Brain microvascular endothelial cell (primary cell): ENCODE results near the gene ACSS2.

Experiments used
- DNase-seq: peaks from one replicate; pipeline ENCODE4 v3.0.0-alpha.2; 2020
- H3K27ac ChIP-seq: fragments of 250-450 bp; sonication (Bioruptor Pico); 2 replicates; pipeline ENCODE4 v1.5.1; 2020; ENCODE audit warnings: mild to moderate bottlenecking, moderate library complexity
- H3K27me3 ChIP-seq: fragments of 250-450 bp; sonication (Bioruptor Pico); replicated peaks from 2 replicates; pipeline ENCODE4 v1.5.1; 2020; ENCODE audit warnings: mild to moderate bottlenecking
- H3K36me3 ChIP-seq: fragments of 250-450 bp; sonication (Bioruptor Pico); replicated peaks from 2 replicates; pipeline ENCODE4 v1.5.1; 2020; ENCODE audit warnings: mild to moderate bottlenecking
- H3K4me3 ChIP-seq: 2 replicates; pipeline ENCODE4 v1.5.1; 2011; ENCODE audit warnings: low read depth, mild to moderate bottlenecking, control low read depth, low read length, moderate library complexity
- CTCF ChIP-seq: IDR thresholded peaks from 2 replicates; pipeline ENCODE4 v1.5.1; 2011; ENCODE audit warnings: low read depth, mild to moderate bottlenecking, moderate library complexity, low read length, control low read depth, inconsistent platforms; ENCODE audit errors: missing control alignments
- in situ Hi-C: cut with HindIII; loops from 2 replicates; pipeline ENCODE4 v1.10.0; 2017; ENCODE audit warnings: low sequenced_read_pairs, low pct_ligation_motif_present

ACSS2 gene

GRCh38 chr20:34948030-34948429 is 71.6 kb downstream of the ACSS2 start:
- in situ Hi-C loops: no loop called here
- Histone ChIP-seq H3K4me3 (no peak overlapping the region), H3K27ac (no peak overlapping the region), H3K36me3 (peaks cover 18% of the 10 kb centered on the region), H3K27me3 (no peaks in the 10 kb centered on the region)
- DNase-seq: peak; percentile 36
- no peak for TF ChIP-seq CTCF

- Histone ChIP-seq H3K4me3 (no peak overlapping the region), H3K27me3 (no peaks in the 10 kb centered on the region), H3K27ac (no peak overlapping the region), H3K36me3 (peaks cover 11% of the 10 kb centered on the region)
- DNase-seq: no peak
- in situ Hi-C loops: no loop called here
- TF ChIP-seq CTCF: no peak
These were observed 72.7 kb downstream of the ACSS2 start for GRCh38 chr20:34949120-34949519.

GRCh38 chr20:34951252-34951651 is 74.8 kb downstream of the ACSS2 start:
- DNase-seq: no peak
- H3K27ac ChIP-seq: no peak overlapping the region
- TF ChIP-seq CTCF: no peak
- no peak overlapping the region for H3K4me3 ChIP-seq
- H3K36me3 ChIP-seq: no peaks in the 10 kb centered on the region
- H3K27me3 ChIP-seq: no peaks in the 10 kb centered on the region
- in situ Hi-C loops: no loop called here

- DNase-seq: no peak
- TF ChIP-seq CTCF: no peak
These were observed 75.2 kb downstream of the ACSS2 start for GRCh38 chr20:34951652-34952051.

GRCh38 chr20:34952671-34953070 is 76.3 kb downstream of the ACSS2 start:
- Histone ChIP-seq H3K27ac (no peak overlapping the region), H3K36me3 (no peaks in the 10 kb centered on the region), H3K4me3 (no peak overlapping the region), H3K27me3 (no peaks in the 10 kb centered on the region)
- in situ Hi-C loops: no loop called here
- no peak for DNase-seq
- TF ChIP-seq CTCF: no peak

More at GRCh38 chr20:34951652-34952051, 75.2 kb downstream of the ACSS2 start:
- in situ Hi-C loops: no loop called here
- Histone ChIP-seq H3K36me3 (no peaks in the 10 kb centered on the region), H3K4me3 (no peak overlapping the region), H3K27me3 (no peaks in the 10 kb centered on the region), H3K27ac (no peak overlapping the region)

- Histone ChIP-seq H3K27me3 (no peaks in the 10 kb centered on the region), H3K27ac (no peak overlapping the region), H3K4me3 (no peak overlapping the region), H3K36me3 (no peaks in the 10 kb centered on the region)
- in situ Hi-C loops: no loop called here
- DNase-seq: no peak
- TF ChIP-seq CTCF: no peak
These were observed 77.5 kb downstream of the ACSS2 start for GRCh38 chr20:34953960-34954359.
